HEK293T (cell line): ENCODE measurements around the gene TMC5.

Experiments
- BHLHE40 ChIP-seq: fragments of 450-650 bp; IDR thresholded peaks from 2 replicates; pipeline ENCODE4 v1.6.1; 2016; ENCODE audit warnings: mild to moderate bottlenecking, moderate library complexity, borderline replicate concordance
- ELF4 ChIP-seq: fragments of 450-650 bp; IDR thresholded peaks from 2 replicates; pipeline ENCODE4 v1.6.1; 2017; ENCODE audit warnings: antibody characterized with exemption
- FOXK2 ChIP-seq: fragments of 450-650 bp; IDR thresholded peaks from 2 replicates; pipeline ENCODE4 v1.6.1; 2016; ENCODE audit warnings: mild to moderate bottlenecking
- ZNF384 ChIP-seq: fragments of 450-650 bp; IDR thresholded peaks from 2 replicates; pipeline ENCODE4 v1.6.1; 2016

DNA sequence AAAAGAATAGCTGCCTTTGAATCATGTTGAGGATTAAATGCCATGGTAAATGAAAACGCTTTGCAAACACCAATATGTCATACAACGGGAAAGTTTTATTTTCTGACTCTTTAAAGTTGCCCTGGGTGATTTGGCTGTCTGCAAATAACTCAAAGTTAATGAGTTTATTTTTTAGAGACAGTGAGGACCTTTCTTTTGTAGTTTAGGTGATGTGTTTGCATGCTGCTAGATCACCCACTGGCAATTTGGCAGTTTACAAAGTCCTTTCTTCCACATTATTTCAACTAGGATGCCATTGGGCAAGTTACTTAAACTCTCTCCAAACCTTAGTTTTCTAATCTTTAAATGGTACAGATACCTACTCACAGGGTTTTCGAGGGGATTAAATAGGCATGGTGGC, 66.4 kb downstream of the TMC5 start:
- TF ChIP-seq ZNF384 (no peak), ELF4 (no peak), BHLHE40 (no peak), FOXK2 (no peak)
